ENCODE data around the gene BAZ1B. TPM values are rescaled to one million over a fixed set of nuclear protein-coding genes. Genes with fewer than 3 reads are reported as not detected.

BAZ1B gene
- total RNA-seq, 1 donor from 2014 or later, result 108 TPM

GRCh38 chr7:73395538-73396503 lies 126.3 kb downstream of the BAZ1B start:
- no peak overlapping the region for H3K27ac Mint-ChIP-seq (ENCODE audit: unreplicated experiment)
- H3K9me3 Mint-ChIP-seq (ENCODE audit: unreplicated experiment), result no peaks in the 10 kb centered on the region
- no peaks in the 10 kb centered on the region for H3K36me3 Mint-ChIP-seq (ENCODE audit: unreplicated experiment)
- H3K27me3 Mint-ChIP-seq (ENCODE audit: unreplicated experiment), result peaks cover 9% of the 10 kb centered on the region
- no peak for DNase-seq
- no peak overlapping the region for H3K4me3 Mint-ChIP-seq (ENCODE audit: unreplicated experiment)
- TF ChIP-seq CTCF (IDR thresholded peaks at IDR 0.05; ENCODE audit: partially characterized antibody, unreplicated experiment), result no peak
- H3K4me1 Mint-ChIP-seq (ENCODE audit: low read depth, unreplicated experiment), result no peaks in the 10 kb centered on the region

- H3K4me1 Mint-ChIP-seq (ENCODE audit: low read depth, unreplicated experiment), result no peaks in the 10 kb centered on the region
- peaks cover 5% of the 10 kb centered on the region for H3K36me3 Mint-ChIP-seq (ENCODE audit: unreplicated experiment)
- DNase-seq, result no peak
- H3K27me3 Mint-ChIP-seq (ENCODE audit: unreplicated experiment), result peaks cover 9% of the 10 kb centered on the region
- H3K9me3 Mint-ChIP-seq (ENCODE audit: unreplicated experiment), result no peaks in the 10 kb centered on the region
- no peak overlapping the region for H3K27ac Mint-ChIP-seq (ENCODE audit: unreplicated experiment)
- no peak for TF ChIP-seq CTCF (IDR thresholded peaks at IDR 0.05; ENCODE audit: partially characterized antibody, unreplicated experiment)
- no peak overlapping the region for H3K4me3 Mint-ChIP-seq (ENCODE audit: unreplicated experiment)
Measured at GRCh38 chr7:73394422-73394821, 127.7 kb downstream of the BAZ1B start.

- Mint-ChIP-seq H3K4me1 (ENCODE audit: low read depth, unreplicated experiment) (no peaks in the 10 kb centered on the region), H3K27ac (ENCODE audit: unreplicated experiment) (no peak overlapping the region), H3K9me3 (ENCODE audit: unreplicated experiment) (peaks cover 6% of the 10 kb centered on the region), H3K4me3 (ENCODE audit: unreplicated experiment) (no peak overlapping the region), H3K27me3 (ENCODE audit: unreplicated experiment) (peaks cover 12% of the 10 kb centered on the region), H3K36me3 (ENCODE audit: unreplicated experiment) (peaks cover 15% of the 10 kb centered on the region)
- no peak for TF ChIP-seq CTCF (IDR thresholded peaks at IDR 0.05; ENCODE audit: partially characterized antibody, unreplicated experiment)
- DNase-seq, result no peak
Measured at GRCh38 chr7:73391396-73391795, 130.7 kb downstream of the BAZ1B start.

Other genes with a start within 250 kb of the BAZ1B start
- 37.5 TPM for gene NSUN5, start 213.5 kb downstream of the BAZ1B start, total RNA-seq (ENCODE audit: unreplicated experiment)
- gene TRIM50, start 194.2 kb downstream of the BAZ1B start, total RNA-seq (ENCODE audit: unreplicated experiment), result not detected
- not detected for gene FKBP6, start 194.1 kb downstream of the BAZ1B start, total RNA-seq (ENCODE audit: unreplicated experiment)
- gene FZD9, start 88.5 kb downstream of the BAZ1B start, total RNA-seq (ENCODE audit: unreplicated experiment), result 0.81 TPM
- gene BCL7B, start 35.4 kb upstream of the BAZ1B start, total RNA-seq (ENCODE audit: unreplicated experiment), result 34.0 TPM
- 23.8 TPM for gene TBL2, start 56.3 kb upstream of the BAZ1B start, total RNA-seq (ENCODE audit: unreplicated experiment)
- 0.86 TPM for gene MLXIPL, start 102.2 kb upstream of the BAZ1B start, total RNA-seq (ENCODE audit: unreplicated experiment)
- 17.2 TPM for gene VPS37D, start 145.5 kb upstream of the BAZ1B start, total RNA-seq (ENCODE audit: unreplicated experiment)
- 8.4 TPM for gene DNAJC30, start 161.2 kb upstream of the BAZ1B start, total RNA-seq (ENCODE audit: unreplicated experiment)
- gene BUD23, start 161.3 kb upstream of the BAZ1B start, total RNA-seq (ENCODE audit: unreplicated experiment), result 42.6 TPM
- gene STX1A, start 197.4 kb upstream of the BAZ1B start, total RNA-seq (ENCODE audit: unreplicated experiment), result 119 TPM
- 13.9 TPM for gene ABHD11, start 216.5 kb upstream of the BAZ1B start, total RNA-seq (ENCODE audit: unreplicated experiment)
- not detected for gene CLDN3, start 248.0 kb upstream of the BAZ1B start, total RNA-seq (ENCODE audit: unreplicated experiment)